Adrenal gland (tissue), 5 donors: ENCODE data around the gene SETX.

ENCODE experiments used
- POLR2A ChIP-seq, 2 donors: fragments of 450-650 bp; IDR thresholded peaks; one replicate each; pipeline ENCODE4 v1.6.1; 2017; ENCODE audit warnings: antibody characterized with exemption in 2 of 2, mild to moderate bottlenecking in 2 of 2, moderate library complexity in 1 of 2
- TF ChIP-seq, protein P1 (sequence below), 6 experiments: fragments of 450-650 bp in 4 of 6; fragments of 200-600 bp in 2 of 6; sonication (generic) in 1 of 6; IDR thresholded peaks; 1 replicate in 5 of 6; 2 replicates in 1 of 6; pipeline versions ENCODE4 v1.5.1 to v1.8.0; 2016 to 2021; ENCODE audit warnings: antibody characterized with exemption in 6 of 6, mild to moderate bottlenecking in 2 of 6, moderate library complexity in 1 of 6
- donor health status: DM: no; HTN: no; CAD: no.

DNA sequence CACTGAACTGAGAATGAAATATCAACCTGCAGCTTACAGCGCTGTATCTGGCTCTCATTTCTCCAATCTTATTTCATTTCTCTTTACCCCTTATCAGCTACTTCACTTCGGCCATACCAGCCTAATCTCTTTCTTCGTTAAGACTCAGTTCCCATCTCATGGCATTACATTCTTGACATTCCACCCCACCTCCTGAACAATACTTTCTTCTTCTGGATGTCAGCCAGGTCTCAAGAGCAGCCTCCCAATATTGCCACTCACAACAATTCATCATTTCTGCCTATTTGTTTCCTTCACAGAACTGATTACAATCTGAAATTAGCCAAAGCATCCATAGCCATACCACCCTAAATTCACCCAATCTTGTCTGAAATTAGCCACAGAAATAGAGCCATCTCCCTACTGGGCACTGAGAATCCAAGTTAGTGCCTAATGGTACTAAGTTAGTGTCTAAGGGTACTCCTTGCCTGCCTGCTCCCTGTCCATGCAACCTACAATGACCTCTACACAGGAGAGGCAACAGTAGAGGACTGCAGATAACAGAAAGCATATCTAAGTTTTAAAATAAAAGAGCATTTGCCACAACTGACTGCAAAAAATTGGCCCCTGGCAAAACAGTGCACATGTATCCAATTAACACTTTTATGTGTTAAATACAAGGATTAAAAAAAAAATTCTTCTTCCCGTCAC is 35.2 kb downstream of the SETX start:
- TF ChIP-seq, protein P1, sequence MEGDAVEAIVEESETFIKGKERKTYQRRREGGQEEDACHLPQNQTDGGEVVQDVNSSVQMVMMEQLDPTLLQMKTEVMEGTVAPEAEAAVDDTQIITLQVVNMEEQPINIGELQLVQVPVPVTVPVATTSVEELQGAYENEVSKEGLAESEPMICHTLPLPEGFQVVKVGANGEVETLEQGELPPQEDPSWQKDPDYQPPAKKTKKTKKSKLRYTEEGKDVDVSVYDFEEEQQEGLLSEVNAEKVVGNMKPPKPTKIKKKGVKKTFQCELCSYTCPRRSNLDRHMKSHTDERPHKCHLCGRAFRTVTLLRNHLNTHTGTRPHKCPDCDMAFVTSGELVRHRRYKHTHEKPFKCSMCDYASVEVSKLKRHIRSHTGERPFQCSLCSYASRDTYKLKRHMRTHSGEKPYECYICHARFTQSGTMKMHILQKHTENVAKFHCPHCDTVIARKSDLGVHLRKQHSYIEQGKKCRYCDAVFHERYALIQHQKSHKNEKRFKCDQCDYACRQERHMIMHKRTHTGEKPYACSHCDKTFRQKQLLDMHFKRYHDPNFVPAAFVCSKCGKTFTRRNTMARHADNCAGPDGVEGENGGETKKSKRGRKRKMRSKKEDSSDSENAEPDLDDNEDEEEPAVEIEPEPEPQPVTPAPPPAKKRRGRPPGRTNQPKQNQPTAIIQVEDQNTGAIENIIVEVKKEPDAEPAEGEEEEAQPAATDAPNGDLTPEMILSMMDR (IDR thresholded peaks at IDR 0.05) = no peak
- no peak for TF ChIP-seq POLR2A (IDR thresholded peaks at IDR 0.05)
